SHP77 treated with DMSO at 0.1 percent for 48 hours (cell line): ENCODE data around the gene N4BP2L1.

Source experiments
- DNase-seq: peaks from one replicate; lab custom pipeline; 2025; lab: John Stamatoyannopoulos, UW

The N4BP2L1 gene

DNA sequence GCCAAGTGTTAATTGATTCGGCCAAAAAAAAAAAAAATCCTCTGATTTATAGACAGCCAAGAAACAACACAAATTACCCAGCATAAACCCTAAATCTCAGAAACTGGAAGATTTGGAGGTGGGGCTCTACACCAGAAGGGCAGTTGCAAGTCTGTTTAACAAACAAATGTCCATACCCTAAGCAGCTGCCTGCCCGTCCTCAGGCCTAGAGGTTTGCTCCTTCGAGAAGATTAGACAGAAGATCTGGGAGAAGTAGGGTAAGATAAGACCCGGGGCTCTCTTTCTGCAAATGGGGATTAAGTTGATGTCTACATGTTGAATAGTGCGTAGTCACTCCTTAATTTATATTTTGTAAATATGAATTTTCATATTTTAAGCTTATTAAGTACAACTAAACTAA is 3.4 kb upstream of the N4BP2L1 start:
- no peak for DNase-seq

GRCh38 chr13:32430018-32430747 is 2.3 kb upstream of the N4BP2L1 start:
- DNase-seq: no peak

DNA sequence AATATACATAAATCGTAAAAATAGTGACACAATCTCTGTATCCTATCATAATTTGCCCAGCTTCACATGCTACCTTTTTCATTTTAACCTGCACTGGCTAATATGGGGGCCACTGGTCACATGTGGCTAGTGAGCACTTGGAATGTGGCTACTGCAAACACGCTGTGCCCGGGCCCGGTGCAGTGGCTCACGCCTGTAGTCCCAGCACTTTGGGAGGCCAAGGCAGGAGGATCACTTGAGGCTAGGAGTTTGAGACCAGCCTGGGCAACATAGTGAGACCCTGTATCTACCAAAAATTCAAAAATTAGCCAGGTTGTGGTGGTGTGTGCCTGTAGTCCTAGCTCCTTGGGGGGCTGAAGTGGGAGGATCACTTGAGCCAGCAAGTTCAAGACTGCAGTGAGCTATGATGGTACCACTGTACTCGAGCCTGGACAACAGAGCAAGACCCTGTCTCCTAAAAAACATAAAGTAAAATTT is 1.5 kb upstream of the N4BP2L1 start:
- no peak for DNase-seq

DNA sequence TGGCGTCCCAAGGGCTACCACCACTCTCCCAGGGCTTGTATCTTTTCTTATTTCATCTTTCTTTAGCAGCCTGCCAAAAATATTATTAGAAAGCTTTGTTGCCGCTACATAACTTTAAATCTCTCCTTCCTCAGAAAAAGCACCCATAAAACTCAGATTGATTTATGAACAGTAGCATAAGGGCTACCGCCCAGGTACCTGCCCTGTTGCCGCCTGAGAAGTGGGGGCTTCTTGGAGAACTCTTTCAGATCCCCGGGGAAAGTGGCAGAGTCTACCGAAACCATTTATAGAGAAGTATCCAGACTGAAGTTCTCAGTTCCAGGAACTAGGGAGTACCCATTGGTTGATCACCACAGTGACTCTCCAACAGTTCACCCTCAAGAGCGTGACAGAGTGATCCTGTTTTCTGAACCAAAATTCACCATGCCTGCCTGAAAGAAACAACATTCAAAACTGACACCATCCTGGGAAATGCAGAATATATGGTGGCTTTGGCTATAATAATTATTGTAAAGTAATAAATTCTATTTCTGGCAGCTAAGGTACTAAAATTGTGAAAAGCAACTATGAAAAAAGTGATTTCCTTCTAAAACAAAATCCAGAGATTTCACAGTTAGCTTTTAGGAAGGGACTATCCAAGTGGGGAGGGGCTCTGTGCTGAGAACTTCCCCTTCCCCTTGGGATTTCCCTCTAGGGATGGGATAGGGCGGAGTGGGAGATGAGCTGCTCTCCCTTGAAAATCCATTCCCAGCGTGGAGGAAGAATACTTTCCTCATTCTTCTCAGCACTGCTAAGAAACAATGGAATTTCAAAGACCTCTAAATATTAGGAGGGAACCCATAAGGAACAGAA is 877 bp upstream of the N4BP2L1 start:
- no peak for DNase-seq

DNA sequence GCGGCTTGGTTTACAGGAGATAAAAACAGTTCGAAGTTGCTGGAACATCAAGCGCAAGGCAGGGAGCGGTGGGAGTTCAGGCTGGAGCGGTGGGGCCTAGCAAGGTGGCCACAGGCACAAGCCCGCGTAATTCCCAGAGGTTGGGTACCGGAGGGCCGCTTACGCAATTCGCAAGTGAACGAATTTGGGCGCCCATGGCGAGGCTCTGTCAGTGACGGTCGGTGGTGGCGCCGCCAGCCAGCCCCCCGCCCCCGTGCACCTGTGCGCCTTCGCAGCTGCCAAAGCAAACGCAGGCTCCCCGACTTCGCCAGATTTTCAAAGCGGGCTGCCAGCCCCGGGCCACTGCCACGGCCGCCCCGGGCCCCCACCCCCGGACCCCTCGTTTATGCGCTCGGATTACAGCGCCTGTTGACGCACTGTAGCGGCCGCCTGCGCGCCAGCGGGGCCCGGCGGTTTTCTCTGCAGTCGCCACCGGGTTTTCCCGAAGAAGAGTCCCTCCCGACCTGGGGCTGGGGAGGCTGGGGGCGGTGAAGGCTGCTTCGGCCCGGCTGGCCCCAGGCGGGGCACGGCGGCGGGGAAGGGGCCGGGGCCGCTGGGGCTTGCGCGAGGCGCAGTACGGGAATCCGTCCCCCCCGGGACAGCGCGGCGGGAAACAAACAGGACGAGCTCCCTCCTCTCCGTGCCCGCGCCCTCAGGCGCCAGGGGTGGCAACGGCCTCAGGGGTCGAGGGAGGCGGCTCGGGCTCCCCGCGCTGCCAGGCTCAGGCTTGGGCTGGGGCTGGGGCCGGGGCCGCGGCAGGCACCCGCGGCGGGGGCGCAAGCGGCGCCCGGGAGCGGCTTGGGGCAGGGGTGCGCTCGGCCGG is 709 bp downstream of the N4BP2L1 start:
- DNase-seq: peak; percentile 10

DNA sequence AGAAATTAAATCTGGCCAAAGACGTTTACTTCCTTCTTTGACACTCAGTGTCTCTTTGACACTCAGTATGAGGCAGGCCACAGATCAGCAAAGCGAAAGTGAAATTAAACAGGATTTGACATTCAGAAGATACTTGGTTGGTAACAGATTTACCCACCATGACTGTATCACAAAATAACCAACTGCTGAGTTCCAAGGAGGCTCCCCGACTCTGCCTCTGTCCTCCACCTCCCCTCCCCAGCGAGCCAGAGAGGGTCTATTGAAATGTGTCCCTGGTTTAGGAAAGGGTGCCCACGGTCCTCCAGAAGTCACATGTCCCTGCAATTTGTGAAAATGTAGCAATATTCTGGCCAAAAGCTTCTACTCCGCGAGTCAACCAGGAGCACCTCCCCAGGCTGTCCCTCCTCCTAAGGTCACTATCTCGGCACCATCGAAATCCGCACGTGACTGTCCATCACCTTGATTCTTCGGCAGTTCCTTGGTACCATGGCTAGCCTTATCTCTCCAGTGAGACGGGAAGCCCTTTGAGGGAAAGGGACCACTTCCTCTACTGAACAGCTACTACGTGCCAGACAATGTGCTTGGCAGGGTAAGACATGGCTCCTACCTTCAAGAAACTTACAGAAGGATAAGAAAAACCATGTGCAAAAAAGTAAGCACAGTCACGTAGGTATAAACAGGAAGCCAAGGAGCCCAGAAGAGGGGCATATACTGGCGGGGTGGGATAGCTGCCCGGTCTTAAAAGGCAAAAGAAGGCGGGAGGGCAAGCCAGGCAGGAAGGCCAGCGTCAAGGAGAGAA is 1.5 kb downstream of the N4BP2L1 start:
- no peak for DNase-seq

- no peak for DNase-seq
Measured at GRCh38 chr13:32425158-32425557, 2.8 kb downstream of the N4BP2L1 start.

DNA sequence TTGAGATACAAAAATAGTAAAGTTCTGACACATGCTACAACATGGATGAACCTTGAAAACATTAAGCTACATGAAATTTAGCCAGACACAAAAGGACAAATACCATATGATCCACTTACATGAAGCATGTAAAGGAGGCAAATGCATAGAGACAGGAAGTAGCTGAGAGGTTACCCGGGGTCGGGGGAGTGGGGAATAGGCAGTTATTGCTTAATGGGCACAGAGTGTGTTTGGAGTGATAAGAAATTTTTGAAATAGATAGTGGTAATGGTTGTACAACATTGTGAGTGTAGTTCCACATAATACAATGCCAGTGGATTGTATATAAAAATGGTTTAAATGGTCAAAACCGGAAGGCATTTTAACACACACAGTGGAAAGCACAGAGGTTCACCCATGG is 4.3 kb downstream of the N4BP2L1 start:
- no peak for DNase-seq

GRCh38 chr13:32419862-32420261 is 8.1 kb downstream of the N4BP2L1 start:
- no peak for DNase-seq

GRCh38 chr13:32417995-32418394 is 9.9 kb downstream of the N4BP2L1 start:
- DNase-seq: no peak

- DNase-seq: no peak
Measured at GRCh38 chr13:32415019-32415418, 12.9 kb downstream of the N4BP2L1 start.

DNA sequence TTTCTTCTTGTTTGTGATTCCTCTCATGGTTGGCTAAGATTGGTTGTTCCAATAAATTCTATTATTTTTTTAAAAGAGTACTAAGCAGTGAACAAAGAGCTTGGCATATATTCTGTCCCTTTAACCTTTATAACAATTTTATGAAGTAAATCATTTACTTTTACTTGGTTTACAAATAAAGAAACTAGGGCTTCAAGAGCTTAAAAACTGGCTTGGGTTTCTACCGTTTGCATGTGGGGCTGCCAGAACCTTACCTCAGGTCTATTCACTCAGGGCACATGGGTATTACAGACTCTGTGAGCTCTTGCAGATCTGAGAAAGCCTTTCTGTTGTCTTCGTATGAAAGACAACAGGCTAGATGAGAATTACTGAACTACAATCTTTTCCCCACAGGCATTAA is 13.3 kb downstream of the N4BP2L1 start:
- DNase-seq: no peak

DNA sequence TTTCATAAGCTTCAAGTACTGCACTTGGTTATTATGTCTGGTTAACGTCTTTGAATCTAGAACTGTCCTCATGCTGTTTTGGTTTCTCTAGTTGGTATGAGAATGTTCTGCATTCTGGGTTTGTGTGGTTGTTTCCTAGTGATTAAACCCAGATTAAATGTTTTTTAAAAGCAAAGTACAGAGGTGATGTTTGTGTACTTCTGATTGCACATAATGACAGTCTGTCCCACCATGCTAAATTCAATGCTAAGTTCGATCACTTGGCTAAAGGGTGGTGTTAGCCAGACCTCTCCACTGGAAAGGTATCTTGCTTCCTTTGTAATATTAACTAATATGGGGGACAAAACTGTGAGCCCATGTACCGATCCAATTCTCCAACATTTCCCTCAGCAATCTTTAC is 14.6 kb downstream of the N4BP2L1 start:
- no peak for DNase-seq

DNA sequence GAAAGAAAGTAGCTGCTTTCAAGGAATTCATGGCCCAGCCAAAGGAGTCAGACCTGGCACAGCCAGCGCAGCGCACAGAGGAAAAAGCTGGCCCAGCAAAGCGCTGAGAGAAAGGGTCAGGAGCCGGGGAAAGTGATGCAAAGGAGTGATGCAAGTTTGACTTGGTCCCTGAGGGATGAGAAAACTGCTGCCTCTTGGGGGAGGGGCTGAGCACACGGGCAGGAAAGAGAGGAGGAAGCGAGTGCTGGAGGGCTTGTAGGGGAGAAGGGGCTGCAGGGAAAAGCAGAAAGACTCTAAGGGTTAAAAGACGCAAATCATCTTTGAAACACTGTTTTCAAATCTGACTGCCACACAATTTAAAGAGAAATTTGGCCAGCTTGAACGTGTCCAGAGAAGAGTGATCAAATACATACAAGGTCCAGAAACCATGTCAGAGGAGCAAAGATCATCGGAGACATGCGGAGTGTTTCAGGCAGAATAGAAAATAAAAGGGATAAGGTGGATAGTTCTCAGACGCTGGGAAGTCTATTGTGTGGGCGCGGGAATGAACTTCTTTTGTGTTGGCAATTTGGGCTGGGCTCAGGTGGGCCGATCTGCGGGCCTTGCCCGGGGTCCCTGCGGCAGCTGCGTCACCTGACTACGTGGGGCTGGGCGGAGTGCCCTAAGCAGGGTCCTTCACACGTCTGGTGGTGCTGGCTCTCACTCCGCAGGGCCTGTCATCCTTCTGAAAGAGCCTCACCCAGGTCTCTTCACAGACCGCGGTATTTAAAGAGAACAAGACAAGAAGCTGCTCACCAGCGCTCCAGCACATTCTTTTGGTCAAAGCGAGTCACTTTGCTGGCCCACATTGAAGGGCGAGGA is 18.1 kb downstream of the N4BP2L1 start:
- DNase-seq: peak; percentile 52

DNA sequence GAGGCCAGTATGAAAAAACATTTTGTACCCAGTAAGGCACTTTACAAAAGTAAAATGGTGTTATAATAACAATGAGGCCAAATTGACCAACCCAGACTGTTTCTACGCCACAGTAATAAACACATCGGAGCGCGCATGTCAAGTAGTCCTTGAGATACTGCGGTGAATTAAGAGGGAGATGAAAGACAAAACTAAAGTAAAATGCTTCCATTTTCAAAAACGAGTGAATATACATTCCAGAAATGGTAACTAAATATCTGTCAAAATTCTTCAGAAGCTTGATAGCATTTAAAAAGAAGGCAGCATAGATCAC is 19.0 kb downstream of the N4BP2L1 start:
- DNase-seq: peak; percentile 51

DNA sequence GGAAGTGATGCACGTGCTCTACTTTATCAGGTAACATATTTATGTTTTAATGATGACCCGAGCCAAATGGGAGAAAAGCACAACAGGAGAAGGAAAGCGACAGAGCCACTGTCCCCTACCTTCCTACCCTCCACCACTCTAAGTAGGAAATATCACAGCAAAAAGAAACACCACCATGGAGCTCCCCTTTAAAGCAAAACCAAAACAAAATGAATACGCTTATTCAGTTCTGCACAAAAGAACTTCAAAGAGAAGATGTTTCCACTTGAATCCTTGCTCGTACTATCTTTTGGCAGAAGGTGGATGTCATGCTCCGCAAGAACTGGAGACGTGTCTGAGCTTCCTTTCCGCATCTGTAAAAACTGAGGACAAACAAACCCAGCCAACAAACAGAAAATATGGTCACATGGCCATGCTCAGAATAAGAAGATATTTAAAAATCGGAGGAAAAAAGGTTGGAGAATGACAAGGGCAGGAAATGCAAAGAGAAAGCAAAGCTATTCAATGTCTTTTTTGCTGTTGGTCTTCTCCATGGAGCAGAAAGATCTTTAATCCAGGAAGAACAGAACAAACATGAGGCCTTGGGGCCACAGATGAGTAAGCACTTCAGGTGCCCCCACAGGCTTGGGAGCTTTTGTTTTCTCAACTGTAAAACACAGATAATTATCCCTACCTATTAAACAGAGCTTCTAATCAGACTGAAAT is 19.5 kb downstream of the N4BP2L1 start:
- DNase-seq: no peak

DNA sequence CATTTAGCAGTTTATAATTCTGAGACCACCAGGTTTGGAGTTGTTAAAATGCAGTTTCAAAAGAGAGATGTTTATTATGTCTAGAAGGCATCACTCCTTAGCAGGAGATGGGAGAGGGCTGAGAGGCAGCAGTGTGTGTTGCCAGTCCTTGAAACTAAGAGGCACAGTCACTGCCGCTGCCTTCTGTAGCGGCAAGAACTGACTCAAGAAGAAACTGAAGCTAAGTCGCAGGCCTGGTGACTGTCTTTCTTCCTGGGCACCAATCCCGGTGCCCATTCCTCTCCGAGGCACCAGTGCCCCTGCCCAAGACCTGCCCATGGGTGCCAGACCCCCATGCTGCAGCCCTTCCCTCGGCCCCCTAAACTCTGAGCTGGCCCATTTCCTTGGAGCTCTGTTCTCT is 20.1 kb downstream of the N4BP2L1 start:
- DNase-seq: no peak

GRCh38 chr13:32403108-32403507 is 24.8 kb downstream of the N4BP2L1 start:
- no peak for DNase-seq

DNA sequence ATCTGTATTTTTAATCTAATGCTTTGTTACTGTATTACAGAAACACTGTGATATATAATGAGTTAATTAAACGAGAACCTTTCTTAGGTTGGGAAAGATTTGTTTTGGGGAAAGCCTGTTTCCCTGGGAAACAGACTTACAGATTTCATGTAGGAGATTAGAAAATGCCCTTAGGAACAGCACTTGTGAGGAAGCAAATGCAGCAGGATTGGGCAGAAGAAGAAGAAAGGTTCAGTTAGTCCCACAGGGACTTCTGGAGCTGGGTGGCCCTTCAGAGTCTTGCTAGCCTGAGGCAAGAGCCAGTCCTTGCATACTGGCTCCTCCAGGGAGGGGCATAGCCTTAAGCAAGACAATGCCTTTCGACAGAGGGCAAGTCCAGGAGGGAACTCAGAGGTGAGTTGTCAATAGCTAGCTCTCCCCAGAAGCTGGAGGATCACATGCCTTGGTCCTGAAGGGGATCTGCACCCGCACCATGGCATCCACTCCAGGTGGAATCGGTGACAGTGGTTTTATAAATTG is 36.8 kb downstream of the N4BP2L1 start:
- no peak for DNase-seq

- DNase-seq: no peak
Measured at GRCh38 chr13:32390484-32390883, 37.4 kb downstream of the N4BP2L1 start.
